ENCODE measurements around the gene CYP11A1.

CYP11A1 gene

GRCh38 chr15:74347757-74348250, 19.6 kb downstream of the CYP11A1 start:
- no peaks in the 10 kb centered on the region for H3K9me3 ChIP-seq (ENCODE audit: control insufficient read depth in 2 of 2, low read length in 2 of 2)
- H3K4me1 ChIP-seq (ENCODE audit: control insufficient read depth in 2 of 2, insufficient read depth in 2 of 2, low read length in 2 of 2), result no peaks in the 10 kb centered on the region
- H3K4me3 ChIP-seq (ENCODE audit: low read length in 2 of 2), result no peak overlapping the region
- H3K27ac ChIP-seq (ENCODE audit: low read depth in 2 of 2, low read length in 2 of 2), result no peak overlapping the region
- no peaks in the 10 kb centered on the region for H3K27me3 ChIP-seq (ENCODE audit: control insufficient read depth in 2 of 2, insufficient read depth in 2 of 2, low read length in 2 of 2)
- H3K36me3 ChIP-seq (ENCODE audit: control insufficient read depth in 2 of 2, insufficient read depth in 2 of 2, low read length in 2 of 2), result no peaks in the 10 kb centered on the region
- H3K9ac ChIP-seq (ENCODE audit: low read depth in 1 of 2, low read length in 2 of 2), result no peak overlapping the region

GRCh38 chr15:74345051-74345450, 22.4 kb downstream of the CYP11A1 start:
- no peaks in the 10 kb centered on the region for H3K36me3 ChIP-seq (ENCODE audit: control insufficient read depth in 2 of 2, insufficient read depth in 2 of 2, low read length in 2 of 2)
- H3K27me3 ChIP-seq (ENCODE audit: control insufficient read depth in 2 of 2, insufficient read depth in 2 of 2, low read length in 2 of 2), result no peaks in the 10 kb centered on the region
- no peaks in the 10 kb centered on the region for H3K9me3 ChIP-seq (ENCODE audit: control insufficient read depth in 2 of 2, low read length in 2 of 2)
- no peak overlapping the region for H3K4me3 ChIP-seq (ENCODE audit: low read length in 2 of 2)
- H3K27ac ChIP-seq (ENCODE audit: low read depth in 2 of 2, low read length in 2 of 2), result no peak overlapping the region
- no peak overlapping the region for H3K9ac ChIP-seq (ENCODE audit: low read depth in 1 of 2, low read length in 2 of 2)
- no peaks in the 10 kb centered on the region for H3K4me1 ChIP-seq (ENCODE audit: control insufficient read depth in 2 of 2, insufficient read depth in 2 of 2, low read length in 2 of 2)

- Histone ChIP-seq H3K9me3 (ENCODE audit: control insufficient read depth in 2 of 2, low read length in 2 of 2) (no peaks in the 10 kb centered on the region), H3K36me3 (ENCODE audit: control insufficient read depth in 2 of 2, insufficient read depth in 2 of 2, low read length in 2 of 2) (no peaks in the 10 kb centered on the region), H3K4me1 (ENCODE audit: control insufficient read depth in 2 of 2, insufficient read depth in 2 of 2, low read length in 2 of 2) (no peaks in the 10 kb centered on the region), H3K27ac (ENCODE audit: low read depth in 2 of 2, low read length in 2 of 2) (no peak overlapping the region), H3K9ac (ENCODE audit: low read depth in 1 of 2, low read length in 2 of 2) (no peak overlapping the region), H3K27me3 (ENCODE audit: control insufficient read depth in 2 of 2, insufficient read depth in 2 of 2, low read length in 2 of 2) (no peaks in the 10 kb centered on the region), H3K4me3 (ENCODE audit: low read length in 2 of 2) (no peak overlapping the region)
Observed at GRCh38 chr15:74343797-74344127, 23.7 kb downstream of the CYP11A1 start.

- Histone ChIP-seq H3K4me3 (ENCODE audit: low read length in 2 of 2) (no peak overlapping the region), H3K9me3 (ENCODE audit: control insufficient read depth in 2 of 2, low read length in 2 of 2) (no peaks in the 10 kb centered on the region), H3K27me3 (ENCODE audit: control insufficient read depth in 2 of 2, insufficient read depth in 2 of 2, low read length in 2 of 2) (no peaks in the 10 kb centered on the region), H3K9ac (ENCODE audit: low read depth in 1 of 2, low read length in 2 of 2) (no peak overlapping the region), H3K4me1 (ENCODE audit: control insufficient read depth in 2 of 2, insufficient read depth in 2 of 2, low read length in 2 of 2) (no peaks in the 10 kb centered on the region), H3K27ac (ENCODE audit: low read depth in 2 of 2, low read length in 2 of 2) (no peak overlapping the region), H3K36me3 (ENCODE audit: control insufficient read depth in 2 of 2, insufficient read depth in 2 of 2, low read length in 2 of 2) (no peaks in the 10 kb centered on the region)
Observed at GRCh38 chr15:74343127-74343796, 24.2 kb downstream of the CYP11A1 start.

- H3K27me3 ChIP-seq (ENCODE audit: control insufficient read depth in 2 of 2, insufficient read depth in 2 of 2, low read length in 2 of 2), result no peaks in the 10 kb centered on the region
- no peaks in the 10 kb centered on the region for H3K36me3 ChIP-seq (ENCODE audit: control insufficient read depth in 2 of 2, insufficient read depth in 2 of 2, low read length in 2 of 2)
- no peak overlapping the region for H3K4me3 ChIP-seq (ENCODE audit: low read length in 2 of 2)
- H3K27ac ChIP-seq (ENCODE audit: low read depth in 2 of 2, low read length in 2 of 2), result no peak overlapping the region
- H3K9me3 ChIP-seq (ENCODE audit: control insufficient read depth in 2 of 2, low read length in 2 of 2), result no peaks in the 10 kb centered on the region
- H3K4me1 ChIP-seq (ENCODE audit: control insufficient read depth in 2 of 2, insufficient read depth in 2 of 2, low read length in 2 of 2), result no peaks in the 10 kb centered on the region
- H3K9ac ChIP-seq (ENCODE audit: low read depth in 1 of 2, low read length in 2 of 2), result no peak overlapping the region
Observed at GRCh38 chr15:74340150-74340549, 27.3 kb downstream of the CYP11A1 start.

- H3K4me3 ChIP-seq (ENCODE audit: low read length in 2 of 2), result no peak overlapping the region
- no peaks in the 10 kb centered on the region for H3K36me3 ChIP-seq (ENCODE audit: control insufficient read depth in 2 of 2, insufficient read depth in 2 of 2, low read length in 2 of 2)
- H3K9me3 ChIP-seq (ENCODE audit: control insufficient read depth in 2 of 2, low read length in 2 of 2), result no peaks in the 10 kb centered on the region
- no peaks in the 10 kb centered on the region for H3K4me1 ChIP-seq (ENCODE audit: control insufficient read depth in 2 of 2, insufficient read depth in 2 of 2, low read length in 2 of 2)
- no peaks in the 10 kb centered on the region for H3K27me3 ChIP-seq (ENCODE audit: control insufficient read depth in 2 of 2, insufficient read depth in 2 of 2, low read length in 2 of 2)
- no peak overlapping the region for H3K27ac ChIP-seq (ENCODE audit: low read depth in 2 of 2, low read length in 2 of 2)
- H3K9ac ChIP-seq (ENCODE audit: low read depth in 1 of 2, low read length in 2 of 2), result no peak overlapping the region
Observed at GRCh38 chr15:74339371-74339770, 28.1 kb downstream of the CYP11A1 start.

- H3K27me3 ChIP-seq (ENCODE audit: control insufficient read depth in 2 of 2, insufficient read depth in 2 of 2, low read length in 2 of 2), result no peaks in the 10 kb centered on the region
- no peaks in the 10 kb centered on the region for H3K4me1 ChIP-seq (ENCODE audit: control insufficient read depth in 2 of 2, insufficient read depth in 2 of 2, low read length in 2 of 2)
- H3K9ac ChIP-seq (ENCODE audit: low read depth in 1 of 2, low read length in 2 of 2), result no peak overlapping the region
- no peak overlapping the region for H3K4me3 ChIP-seq (ENCODE audit: low read length in 2 of 2)
- no peak overlapping the region for H3K27ac ChIP-seq (ENCODE audit: low read depth in 2 of 2, low read length in 2 of 2)
- no peaks in the 10 kb centered on the region for H3K36me3 ChIP-seq (ENCODE audit: control insufficient read depth in 2 of 2, insufficient read depth in 2 of 2, low read length in 2 of 2)
- no peaks in the 10 kb centered on the region for H3K9me3 ChIP-seq (ENCODE audit: control insufficient read depth in 2 of 2, low read length in 2 of 2)
Observed at GRCh38 chr15:74338676-74339075, 28.8 kb downstream of the CYP11A1 start.

- H3K27ac ChIP-seq (ENCODE audit: low read depth in 2 of 2, low read length in 2 of 2), result no peak overlapping the region
- no peaks in the 10 kb centered on the region for H3K4me1 ChIP-seq (ENCODE audit: control insufficient read depth in 2 of 2, insufficient read depth in 2 of 2, low read length in 2 of 2)
- H3K4me3 ChIP-seq (ENCODE audit: low read length in 2 of 2), result no peak overlapping the region
- no peaks in the 10 kb centered on the region for H3K9me3 ChIP-seq (ENCODE audit: control insufficient read depth in 2 of 2, low read length in 2 of 2)
- no peaks in the 10 kb centered on the region for H3K27me3 ChIP-seq (ENCODE audit: control insufficient read depth in 2 of 2, insufficient read depth in 2 of 2, low read length in 2 of 2)
- no peaks in the 10 kb centered on the region for H3K36me3 ChIP-seq (ENCODE audit: control insufficient read depth in 2 of 2, insufficient read depth in 2 of 2, low read length in 2 of 2)
- H3K9ac ChIP-seq (ENCODE audit: low read depth in 1 of 2, low read length in 2 of 2), result no peak overlapping the region
Observed at GRCh38 chr15:74337607-74338211, 29.7 kb downstream of the CYP11A1 start.

- Histone ChIP-seq H3K36me3 (ENCODE audit: control insufficient read depth in 2 of 2, insufficient read depth in 2 of 2, low read length in 2 of 2) (no peaks in the 10 kb centered on the region), H3K9me3 (ENCODE audit: control insufficient read depth in 2 of 2, low read length in 2 of 2) (no peaks in the 10 kb centered on the region), H3K9ac (ENCODE audit: low read depth in 1 of 2, low read length in 2 of 2) (no peak overlapping the region), H3K27me3 (ENCODE audit: control insufficient read depth in 2 of 2, insufficient read depth in 2 of 2, low read length in 2 of 2) (no peaks in the 10 kb centered on the region), H3K4me3 (ENCODE audit: low read length in 2 of 2) (no peak overlapping the region), H3K27ac (ENCODE audit: low read depth in 2 of 2, low read length in 2 of 2) (no peak overlapping the region), H3K4me1 (ENCODE audit: control insufficient read depth in 2 of 2, insufficient read depth in 2 of 2, low read length in 2 of 2) (no peaks in the 10 kb centered on the region)
Observed at GRCh38 chr15:74337146-74337545, 30.3 kb downstream of the CYP11A1 start.

- Histone ChIP-seq H3K4me3 (ENCODE audit: low read length in 2 of 2) (no peak overlapping the region), H3K9ac (ENCODE audit: low read depth in 1 of 2, low read length in 2 of 2) (no peak overlapping the region), H3K36me3 (ENCODE audit: control insufficient read depth in 2 of 2, insufficient read depth in 2 of 2, low read length in 2 of 2) (no peaks in the 10 kb centered on the region), H3K27me3 (ENCODE audit: control insufficient read depth in 2 of 2, insufficient read depth in 2 of 2, low read length in 2 of 2) (no peaks in the 10 kb centered on the region), H3K27ac (ENCODE audit: low read depth in 2 of 2, low read length in 2 of 2) (no peak overlapping the region), H3K4me1 (ENCODE audit: control insufficient read depth in 2 of 2, insufficient read depth in 2 of 2, low read length in 2 of 2) (no peaks in the 10 kb centered on the region), H3K9me3 (ENCODE audit: control insufficient read depth in 2 of 2, low read length in 2 of 2) (no peaks in the 10 kb centered on the region)
Observed at GRCh38 chr15:74336061-74337005, 31.1 kb downstream of the CYP11A1 start.
